Stimulated activated CD8-positive, alpha-beta memory T cell treated with anti-CD3 and anti-CD28 coated beads, Interleukin-12 subunit alpha, Interleukin-12 subunit beta, amount 100 ng/mL, for 4 hours (primary cell): ENCODE results near the gene OSCP1.
"Not testable (repeated sequence)": the region's sequence is repeated elsewhere in the genome, so short reads cannot be mapped to it uniquely, and the experiment has no call there.

Experiments
- DNase-seq: peaks from one replicate; pipeline ENCODE4 v3.0.0-alpha.2; 2020; ENCODE audit warnings: low read depth

OSCP1 gene, protein sequence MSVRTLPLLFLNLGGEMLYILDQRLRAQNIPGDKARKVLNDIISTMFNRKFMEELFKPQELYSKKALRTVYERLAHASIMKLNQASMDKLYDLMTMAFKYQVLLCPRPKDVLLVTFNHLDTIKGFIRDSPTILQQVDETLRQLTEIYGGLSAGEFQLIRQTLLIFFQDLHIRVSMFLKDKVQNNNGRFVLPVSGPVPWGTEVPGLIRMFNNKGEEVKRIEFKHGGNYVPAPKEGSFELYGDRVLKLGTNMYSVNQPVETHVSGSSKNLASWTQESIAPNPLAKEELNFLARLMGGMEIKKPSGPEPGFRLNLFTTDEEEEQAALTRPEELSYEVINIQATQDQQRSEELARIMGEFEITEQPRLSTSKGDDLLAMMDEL

DNA sequence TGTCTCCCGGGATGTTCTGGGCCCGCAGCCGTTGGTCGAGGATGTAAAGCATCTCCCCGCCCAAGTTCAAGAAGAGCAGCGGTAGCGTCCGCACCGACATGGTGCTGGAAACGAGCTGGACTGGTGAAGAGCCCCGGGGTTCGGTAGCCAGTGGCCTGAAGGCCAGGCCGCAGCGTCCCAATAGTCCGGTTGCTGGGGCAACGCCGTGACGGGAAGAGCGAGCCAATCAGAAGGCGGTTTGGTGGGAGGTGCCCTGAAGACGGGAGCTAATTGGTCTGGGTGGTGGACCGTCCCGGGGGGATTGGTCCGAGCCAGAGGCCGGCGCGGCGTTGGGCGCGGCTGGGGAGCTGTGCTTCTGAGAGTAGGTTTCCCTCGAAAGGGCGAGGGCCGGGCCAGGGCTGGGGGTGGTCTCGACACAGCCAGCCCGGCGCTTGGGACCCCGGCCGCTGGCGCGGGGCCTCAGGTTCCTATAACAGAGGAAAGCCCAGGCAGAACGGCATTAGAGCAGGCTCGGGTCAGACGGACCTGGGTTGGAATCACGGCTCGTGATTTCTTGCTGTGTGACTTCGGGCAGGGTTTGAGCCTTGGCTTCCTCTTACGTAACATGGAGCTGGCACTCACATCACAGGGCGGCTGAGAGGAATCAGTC is at the start of gene OSCP1:
Gene OSCP1 (minus strand): TSS at position 182 of the 649 bp plus-strand sequence. CDS start 82 bp downstream, at position 100.
- peak; percentile 71 for DNase-seq

DNA sequence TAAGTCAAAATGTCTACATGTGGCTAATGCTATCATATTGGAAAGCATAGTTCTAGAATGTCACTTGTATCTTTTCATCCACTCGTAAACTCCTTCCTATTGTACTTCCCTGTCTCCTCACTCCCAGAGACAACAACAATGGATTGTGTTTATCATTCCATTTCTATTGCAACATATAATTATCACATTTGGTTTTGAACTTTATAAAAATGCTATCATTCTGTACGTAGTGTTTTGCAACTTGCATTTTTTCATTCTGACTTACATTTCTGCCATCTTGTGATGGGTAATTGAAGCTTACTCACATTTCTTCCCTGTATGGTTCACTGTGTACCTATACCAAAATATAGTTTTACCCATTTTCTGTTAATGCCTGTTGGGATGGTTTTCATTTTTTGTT is 47.0 kb upstream of the OSCP1 start:
- DNase-seq, result no peak

DNA sequence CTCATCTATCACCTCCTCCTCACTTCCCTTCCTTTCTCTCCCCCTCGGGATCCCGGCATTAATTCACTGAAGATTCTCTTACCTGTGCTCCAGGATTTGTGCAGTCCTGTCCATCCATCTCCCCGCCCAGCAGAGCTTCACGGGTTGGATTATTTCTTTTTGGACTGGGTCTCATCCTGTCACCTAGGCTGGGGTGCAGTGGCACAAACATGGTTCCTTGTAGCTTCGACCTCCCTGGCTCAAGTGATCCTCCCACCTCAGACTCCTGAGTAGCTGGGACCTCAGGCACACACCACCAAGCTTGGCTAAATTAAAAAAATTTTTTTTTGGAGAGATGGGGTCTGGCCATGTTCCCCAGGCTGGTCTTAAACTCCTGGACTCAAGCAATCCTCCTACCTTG is 44.7 kb upstream of the OSCP1 start:
- DNase-seq, result no peak

DNA sequence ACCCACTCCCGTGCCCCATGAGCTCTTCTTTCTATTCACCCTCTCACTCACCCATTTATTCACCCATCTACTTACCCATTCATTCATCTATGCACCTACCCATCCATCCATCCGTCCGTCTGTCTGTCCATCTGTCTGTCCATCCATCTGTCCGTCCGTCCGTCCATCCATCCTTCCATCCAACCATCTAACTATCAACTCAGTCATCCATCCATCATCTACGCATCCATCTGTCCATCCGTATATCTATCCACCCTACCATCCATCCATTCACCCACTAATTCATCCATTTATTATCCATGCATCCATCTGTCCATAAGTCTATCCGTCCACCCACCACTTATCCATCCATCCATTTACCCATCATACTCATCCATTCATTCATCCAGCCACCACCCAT is 43.3 kb upstream of the OSCP1 start:
- DNase-seq, result no peak

DNA sequence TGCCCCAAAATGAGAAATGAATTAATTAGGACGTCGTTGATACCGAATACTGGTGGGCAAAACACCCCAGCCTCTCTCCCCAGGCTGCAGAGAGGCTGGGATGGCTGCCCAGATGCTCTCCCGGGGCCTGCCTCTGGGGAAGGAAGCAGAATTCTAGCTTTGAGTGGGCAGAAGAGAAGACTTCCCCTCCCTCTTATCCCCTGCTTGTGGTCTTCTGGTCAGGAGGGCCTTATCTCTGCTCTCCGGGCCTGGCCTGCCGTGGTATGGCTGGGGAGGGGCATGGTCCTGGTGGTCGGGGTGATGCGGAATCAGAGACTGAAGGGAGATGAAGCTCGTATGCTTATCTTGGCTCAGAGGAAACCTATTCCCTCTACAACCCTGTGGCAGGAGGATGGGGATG is 42.2 kb upstream of the OSCP1 start:
- DNase-seq, result no peak

DNA sequence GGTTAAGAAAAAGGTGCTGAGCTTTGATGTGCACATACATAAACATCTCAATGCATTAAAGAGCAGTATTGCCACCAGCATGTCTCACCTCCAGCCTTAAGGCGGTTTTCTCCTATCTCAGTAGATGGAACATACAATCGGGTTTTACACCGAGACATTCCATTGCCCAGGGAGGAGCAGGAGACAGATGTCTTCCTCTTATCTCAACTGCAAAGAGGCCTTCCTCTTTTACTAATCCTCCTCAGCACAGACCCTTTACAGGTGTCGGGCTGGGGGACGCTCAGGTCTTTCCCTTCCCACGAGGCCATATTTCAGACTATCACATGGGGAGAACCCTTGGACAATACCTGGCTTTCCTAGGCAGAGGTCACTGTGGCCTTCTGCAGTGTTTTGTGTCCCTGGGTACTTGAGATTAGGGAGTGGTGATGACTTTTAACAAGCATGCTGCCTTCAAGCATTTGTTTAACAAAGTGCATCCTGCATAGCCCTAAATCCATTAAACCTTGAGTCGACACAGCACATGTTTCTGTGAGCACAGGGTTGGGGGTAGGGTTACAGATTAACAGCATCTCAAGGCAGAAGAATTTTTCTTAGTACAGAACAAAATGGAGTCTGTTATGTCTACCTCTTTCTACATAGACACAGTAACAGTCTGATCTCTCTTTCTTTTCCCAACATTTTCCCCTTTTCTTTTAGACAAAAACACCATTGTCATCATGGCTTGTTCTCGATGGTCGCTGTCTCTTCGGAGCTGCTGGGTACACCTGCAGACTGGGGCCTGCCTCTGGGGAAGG is 39.2 kb upstream of the OSCP1 start:
- not testable (repeated sequence) for DNase-seq

DNA sequence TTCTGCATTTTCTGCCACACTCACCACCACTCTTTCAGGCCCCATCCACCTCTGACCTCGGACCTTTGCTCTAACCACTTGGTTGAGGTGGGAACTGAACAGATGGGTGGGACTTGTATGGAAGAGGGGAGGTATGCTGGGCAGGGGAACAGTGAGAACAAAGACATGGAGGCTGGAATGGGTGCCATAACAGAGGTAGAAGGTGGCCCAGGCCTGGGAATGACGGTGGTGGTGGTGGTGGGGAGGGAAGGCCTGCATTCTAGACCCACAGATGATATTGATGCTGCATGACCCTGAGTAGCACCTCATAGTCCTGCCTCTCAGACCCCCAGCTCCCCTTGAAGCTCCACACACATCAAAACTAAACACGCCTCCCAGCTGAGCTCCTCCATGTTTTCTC is 37.7 kb upstream of the OSCP1 start:
- no peak for DNase-seq

DNA sequence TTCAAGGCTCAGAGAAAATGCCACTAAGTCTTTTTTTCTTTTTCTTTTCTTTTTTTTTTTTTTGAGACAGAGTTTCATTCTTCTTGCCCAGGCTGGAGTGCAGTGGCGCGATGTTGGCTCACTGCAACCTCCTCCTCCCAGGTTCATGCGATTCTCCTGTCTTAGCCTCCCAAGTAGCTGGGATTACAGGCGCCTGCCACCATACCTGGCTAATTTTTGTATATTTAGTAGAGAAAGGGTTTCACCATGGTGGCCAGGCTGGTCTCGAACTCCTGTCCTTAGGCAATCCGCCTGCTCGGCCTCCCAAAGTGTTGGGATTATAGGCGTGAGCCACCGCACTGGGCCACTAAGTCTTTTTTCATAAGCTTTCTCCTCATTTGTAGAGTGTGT is 37.1 kb upstream of the OSCP1 start:
- DNase-seq, result not testable (repeated sequence)

DNA sequence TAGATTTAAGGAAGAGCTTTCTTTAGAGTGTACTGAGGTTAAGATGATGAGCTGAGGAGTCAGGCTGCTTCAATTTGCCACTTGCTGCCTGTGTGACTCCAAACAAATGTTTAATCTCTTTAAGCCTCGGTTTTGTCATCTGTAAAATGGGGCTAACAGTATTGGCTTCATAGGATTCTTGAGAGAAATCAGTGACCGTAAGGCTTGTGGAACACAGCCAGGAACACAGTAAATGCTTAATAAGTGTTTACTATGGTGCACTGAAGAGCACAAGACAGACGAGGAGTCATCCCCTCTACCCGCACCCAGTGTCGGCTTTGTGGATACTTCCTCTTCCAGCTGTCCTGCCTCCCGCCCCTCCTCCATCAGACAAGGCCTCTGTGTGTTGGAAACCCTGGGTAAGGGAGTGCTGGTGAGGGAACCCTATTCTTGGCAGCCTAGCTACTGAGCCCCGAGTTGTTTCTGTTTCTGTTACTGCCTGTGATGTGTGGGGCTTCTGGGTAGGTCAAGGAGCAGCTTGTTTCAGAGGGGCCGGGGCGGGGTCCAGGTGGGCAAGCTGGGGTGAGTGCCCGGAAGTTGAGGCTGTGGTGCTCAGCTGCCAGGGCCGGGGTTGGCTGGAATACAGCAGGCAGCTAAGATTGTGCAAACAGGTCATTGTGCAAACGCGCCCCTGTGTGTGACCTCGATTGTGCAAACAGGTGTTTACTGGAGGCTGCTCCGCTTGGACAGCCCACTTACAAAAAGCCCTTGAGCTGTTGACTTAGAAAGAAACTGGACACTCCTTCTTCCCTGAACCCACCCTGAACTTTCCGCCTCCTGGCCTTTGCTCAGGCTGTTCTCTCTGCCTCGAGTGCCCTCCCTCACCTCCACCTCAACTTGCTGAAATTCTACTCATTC is 36.4 kb upstream of the OSCP1 start:
- no peak for DNase-seq

DNA sequence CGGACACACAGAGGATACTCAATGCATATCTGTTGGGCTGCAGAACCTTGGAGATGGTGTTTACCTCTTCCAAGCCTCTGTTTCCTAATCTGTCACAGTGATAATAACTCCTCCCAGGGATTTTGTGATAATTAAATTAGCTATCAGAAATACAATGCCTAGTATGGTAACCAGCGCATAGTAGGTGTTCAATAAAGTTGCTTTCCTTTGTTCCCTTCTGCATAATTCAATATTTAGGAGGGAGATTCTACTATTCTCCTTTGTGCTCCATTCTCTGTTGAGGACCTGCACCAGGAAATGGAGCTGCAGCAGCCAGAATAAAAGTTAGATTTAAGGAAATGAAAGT is 35.8 kb upstream of the OSCP1 start:
- no peak for DNase-seq

DNA sequence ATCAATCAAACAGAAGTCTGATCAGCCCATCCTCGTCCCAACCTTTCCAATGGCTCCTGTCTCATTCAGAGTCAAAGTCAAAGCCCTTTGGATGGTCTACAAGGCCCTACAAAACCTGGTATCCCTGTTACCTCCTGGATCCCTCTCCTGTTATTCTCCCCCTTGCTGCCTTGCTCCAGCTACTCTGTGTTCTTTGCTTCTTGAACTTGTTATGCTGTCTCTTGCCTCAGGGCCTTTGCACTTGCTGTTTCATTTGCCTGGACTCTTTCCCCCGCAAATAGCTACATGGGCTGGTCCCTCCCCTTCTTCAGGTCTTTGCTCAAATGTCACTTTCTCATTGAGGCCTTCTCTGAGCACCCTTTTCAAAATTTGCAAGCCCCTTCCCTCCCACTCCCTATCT is 33.8 kb upstream of the OSCP1 start:
- no peak for DNase-seq

DNA sequence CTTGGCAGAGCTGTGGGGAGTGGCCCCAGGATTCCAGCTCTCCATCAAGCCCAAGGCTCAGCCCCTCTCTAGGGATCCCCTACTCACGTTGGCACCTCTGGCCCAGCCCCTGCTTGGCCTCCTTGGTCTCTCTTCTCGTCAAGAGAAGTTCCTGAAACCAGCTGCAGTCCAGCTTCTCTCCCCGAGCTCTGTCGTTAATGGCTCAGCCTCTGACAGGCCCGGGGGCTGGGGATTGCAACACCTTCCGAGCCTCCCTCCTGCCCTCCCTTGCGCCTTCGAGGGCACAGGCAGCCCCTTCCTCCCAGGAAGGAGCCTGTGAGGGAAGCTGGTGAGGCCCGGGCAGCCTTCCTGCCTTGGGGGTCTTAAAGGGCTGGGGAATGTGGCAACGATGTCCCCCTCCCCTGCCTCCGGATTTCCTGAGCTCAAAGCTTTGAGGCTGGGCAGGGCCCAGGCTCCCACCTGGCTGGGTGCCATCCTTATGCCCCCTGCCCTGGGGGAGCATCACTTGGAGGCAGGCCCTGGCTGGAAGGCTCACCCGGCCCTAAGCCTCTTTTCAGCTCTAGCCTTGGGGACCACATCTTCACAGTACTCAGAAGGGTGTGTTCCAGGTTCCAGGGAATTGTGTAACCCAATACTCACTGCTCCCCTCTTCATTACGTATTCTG is 32.6 kb upstream of the OSCP1 start, which contains the start of gene CSF3R:
Gene CSF3R (minus strand): TSS at position 190 of the 665 bp plus-strand sequence. CDS start 3,417 bp downstream, outside the sequence.
- no peak for DNase-seq

DNA sequence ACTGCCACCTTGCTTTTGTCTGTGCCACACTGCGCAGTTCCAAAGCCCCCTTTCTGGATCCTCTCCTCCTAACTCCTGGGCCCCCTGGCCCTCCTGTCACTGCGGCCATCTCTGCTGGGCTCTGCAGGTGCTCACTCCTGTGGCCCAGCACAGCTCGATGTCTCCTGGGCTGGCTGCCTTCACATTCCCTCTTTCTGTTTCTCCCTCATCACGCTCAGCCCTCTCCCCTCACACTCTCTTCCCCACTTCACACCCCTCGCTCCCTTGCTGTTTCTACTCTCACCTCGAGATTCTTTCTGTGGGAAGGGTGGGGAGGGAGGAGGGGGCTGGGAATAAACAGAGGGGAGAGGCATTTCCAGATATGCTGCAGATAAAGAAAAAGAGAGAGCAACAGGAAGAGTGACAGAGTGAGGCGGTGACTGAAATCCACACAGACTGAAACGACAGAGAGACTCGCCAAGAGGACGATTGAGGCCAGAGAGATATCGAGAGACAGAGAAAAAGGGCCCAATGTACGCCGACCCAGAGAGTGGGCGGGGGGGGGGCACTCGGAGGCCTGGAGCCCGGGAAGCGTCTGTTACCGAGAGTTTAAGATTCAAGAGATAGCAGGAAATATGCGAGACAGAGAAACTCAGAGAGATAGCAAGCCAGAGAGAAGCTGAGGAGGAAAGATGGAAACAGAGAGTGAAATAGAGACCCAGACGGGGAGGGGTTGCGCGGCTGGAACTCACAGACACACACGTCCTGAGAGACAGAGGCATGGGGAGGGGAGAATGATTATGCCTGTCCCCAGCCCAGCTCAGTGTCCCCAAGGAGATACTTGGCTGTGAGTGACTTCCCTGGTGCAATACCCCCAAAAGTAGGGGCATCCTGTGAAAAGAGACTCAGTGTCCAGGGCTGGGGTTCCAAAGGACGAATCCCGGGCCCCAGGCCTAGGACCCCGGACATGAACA is 31.8 kb upstream of the OSCP1 start:
- no peak for DNase-seq

DNA sequence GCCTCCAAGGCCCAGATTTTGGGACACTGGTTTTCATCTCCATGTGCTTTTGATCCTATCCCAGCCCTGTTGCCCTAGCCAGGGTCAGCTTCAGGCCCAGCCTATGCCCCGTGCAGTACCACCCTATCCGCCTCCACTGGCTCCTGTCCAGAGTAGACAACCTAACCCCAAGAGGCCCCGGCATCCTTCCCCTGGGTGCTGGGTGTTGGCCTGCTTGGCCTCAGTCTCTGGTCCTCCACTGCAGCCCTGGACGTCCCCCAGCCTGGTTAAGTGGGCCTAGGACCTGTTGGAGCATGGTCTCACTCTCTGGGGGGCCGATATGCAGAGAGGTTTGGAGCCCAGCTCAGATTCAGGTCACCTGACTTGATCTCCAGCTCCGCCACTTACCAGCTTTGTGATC is 30.8 kb upstream of the OSCP1 start:
- DNase-seq, result no peak

DNA sequence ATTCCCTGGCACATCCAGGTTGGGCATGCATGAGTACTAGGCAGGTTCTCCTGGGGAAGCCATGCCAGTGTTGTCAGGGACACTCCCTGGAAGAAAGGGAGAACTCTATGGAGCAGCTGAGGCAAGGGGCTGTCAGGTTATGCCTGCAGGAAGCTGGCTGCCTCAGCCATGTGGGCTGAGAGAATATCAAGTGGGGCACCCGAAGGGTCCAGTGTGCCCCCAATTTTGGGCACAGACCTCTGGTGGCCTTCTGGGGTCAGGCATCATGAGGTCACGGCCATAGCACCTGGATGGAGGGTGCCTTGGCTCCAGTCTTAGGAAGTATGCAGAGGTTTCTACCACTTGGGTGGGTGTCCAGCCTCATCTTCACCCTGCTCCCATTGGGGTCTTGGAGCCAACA is 29.9 kb upstream of the OSCP1 start:
- DNase-seq, result no peak

DNA sequence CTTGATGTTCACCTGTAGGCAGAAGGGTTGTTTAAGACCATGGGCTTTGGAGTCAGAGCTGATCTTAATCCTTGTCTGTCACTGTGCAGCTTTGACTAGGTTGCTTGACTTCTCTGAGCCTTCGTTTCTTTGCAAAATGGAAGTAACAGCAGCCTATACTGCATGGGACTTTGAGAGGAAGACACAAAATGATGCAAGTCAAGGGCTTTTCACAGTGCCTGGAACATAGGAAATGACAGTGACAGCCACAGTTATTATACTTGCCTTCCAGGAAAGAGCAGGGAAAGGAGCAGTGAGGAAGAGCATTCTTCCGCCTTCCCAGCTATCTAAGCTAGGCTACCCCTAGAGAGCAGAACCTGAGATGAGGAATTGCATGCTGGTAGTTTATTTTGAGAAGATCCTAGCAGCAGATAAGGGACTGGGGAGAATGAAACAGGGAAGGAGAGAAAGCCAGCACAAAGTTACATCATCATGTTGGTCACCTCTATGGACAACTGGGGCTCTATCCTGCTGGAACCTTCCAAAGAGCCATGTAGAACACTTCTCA is 29.3 kb upstream of the OSCP1 start:
- no peak for DNase-seq

DNA sequence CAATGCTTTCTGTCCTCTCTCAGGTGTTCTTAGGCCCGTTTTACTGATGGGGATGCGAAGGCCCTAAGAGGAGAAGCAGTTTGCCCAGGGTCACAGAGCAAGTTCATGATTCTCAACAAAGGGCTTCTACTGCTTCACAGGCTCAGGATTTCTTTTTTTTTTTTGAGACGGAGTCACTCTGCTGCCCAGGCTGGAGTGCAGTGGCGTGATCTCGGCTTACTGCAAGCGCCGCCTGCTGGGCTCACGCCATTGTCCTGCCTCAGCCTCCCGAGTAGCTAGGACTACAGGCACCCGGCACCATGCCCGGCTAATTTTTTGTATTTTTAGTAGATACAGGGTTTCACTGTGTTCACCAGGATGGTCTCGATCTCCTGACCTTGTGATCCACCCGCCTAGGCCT is 27.4 kb upstream of the OSCP1 start:
- not testable (repeated sequence) for DNase-seq

DNA sequence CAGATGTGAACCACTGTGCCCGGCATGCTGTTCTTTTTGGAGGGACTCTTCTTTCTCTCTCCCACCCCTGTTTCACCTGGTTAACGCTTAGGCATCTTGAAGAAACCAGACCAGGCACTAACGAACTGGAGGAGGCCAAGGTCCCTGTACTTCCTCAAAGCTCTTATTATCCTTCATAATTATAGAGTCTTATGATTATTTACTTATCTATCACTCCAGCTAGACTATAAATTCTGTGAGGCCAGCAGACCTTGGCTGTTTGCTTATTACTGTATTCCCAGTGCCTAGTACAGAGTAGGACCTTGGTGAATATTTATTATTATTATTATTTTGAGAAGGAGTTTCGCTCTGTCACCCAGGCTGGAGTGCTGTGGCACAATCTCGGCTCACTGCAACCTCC is 26.7 kb upstream of the OSCP1 start:
- DNase-seq, result no peak

DNA sequence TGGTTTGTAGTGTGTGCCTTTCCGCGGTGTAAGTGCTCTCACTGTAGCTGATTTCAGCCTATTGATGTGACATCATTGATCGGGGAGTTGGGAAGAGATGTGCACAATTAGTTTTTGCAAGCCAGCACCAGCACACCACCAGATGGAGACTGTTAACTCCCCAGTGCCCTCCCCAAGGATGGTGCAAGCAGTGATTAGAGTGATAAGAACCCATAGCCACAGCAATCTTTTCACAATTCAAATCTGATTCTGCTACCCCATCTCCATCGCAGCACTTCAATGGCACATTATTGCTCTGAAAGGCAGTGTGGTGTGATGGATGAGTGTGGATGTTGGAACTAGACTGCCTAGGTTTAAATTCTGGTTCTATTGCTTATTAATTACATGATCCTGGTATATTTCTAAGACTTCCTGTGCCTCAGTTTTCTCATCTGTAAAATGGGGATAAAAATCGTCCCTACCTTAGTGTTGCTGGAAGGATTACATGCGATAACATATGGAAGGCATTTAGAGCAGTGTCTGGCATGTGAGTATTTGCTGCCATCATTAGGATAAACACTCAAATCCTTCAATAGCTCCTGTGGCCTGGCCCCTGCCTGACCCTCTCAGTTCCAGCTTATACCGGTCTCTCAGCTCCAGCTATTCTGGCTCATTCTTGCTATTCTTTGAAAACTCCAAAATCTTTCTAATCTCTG is 25.8 kb upstream of the OSCP1 start:
- DNase-seq, result no peak
